Right renal cortex interstitium (tissue), 3 donors: ENCODE data around the gene NDUFA1. TPM values are rescaled to one million over a fixed set of nuclear protein-coding genes. Genes with fewer than 3 reads are reported as not detected.
"Not testable (repeated sequence)": the region's sequence is repeated elsewhere in the genome, so short reads cannot be mapped to it uniquely, and the experiment has no call there.

ENCODE experiments used
- DNase-seq, 3 donors: peaks; one replicate each; pipeline ENCODE4 v3.0.0-alpha.2; 2013; ENCODE audit warnings: low read depth in 3 of 3, low spot score in 2 of 3
- polyA plus RNA-seq, 3 donors: library from polyadenylated mRNA; unstranded; fragments of 120-200 nt; gene quantifications; one replicate each; pipeline ENCODE4 v1.2.1, GENCODE V29; 2013; ENCODE audit not compliant: insufficient read length in 3 of 3

NDUFA1 gene
- polyA plus RNA-seq, 3 donors = 167 to 180 (median 173) TPM

DNA sequence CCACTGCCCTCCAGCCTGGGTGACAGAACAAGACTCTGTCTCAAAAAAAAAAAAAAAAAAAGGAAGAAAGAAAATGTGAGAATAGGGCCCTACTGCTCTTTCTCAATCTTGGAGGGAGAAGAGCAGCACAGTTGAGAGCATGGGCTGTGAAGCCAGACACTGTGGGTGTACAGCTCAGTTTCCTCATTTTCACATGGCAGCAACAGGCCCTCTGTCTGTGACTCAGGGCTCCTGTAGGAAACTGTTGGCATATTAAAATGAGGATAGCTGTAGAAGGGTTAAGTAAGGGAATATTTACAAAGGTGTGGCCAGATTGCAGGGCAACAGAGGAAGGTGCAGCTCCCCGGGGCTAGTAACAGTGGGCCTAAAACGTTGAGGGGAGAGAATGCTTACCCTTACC lies 27.5 kb downstream of the NDUFA1 start:
- no peak for DNase-seq

DNA sequence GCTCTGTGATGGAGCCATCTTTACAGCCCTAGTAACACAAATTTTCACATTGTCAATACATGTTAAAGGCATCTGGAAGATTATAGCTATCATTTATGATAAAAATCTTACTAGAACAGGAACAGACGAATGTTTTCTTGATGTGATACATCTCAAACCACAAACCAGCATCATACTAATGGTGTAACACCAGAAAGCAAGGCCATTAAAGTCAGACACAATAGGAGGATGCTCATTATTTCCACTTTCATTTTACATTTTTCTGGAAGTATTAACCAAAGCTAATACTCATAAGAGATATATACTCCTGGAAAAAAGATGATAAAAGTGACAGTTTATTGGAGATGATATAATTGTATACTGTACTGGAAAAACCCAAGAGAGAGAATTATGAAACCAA lies 29.3 kb downstream of the NDUFA1 start:
- DNase-seq = no peak

DNA sequence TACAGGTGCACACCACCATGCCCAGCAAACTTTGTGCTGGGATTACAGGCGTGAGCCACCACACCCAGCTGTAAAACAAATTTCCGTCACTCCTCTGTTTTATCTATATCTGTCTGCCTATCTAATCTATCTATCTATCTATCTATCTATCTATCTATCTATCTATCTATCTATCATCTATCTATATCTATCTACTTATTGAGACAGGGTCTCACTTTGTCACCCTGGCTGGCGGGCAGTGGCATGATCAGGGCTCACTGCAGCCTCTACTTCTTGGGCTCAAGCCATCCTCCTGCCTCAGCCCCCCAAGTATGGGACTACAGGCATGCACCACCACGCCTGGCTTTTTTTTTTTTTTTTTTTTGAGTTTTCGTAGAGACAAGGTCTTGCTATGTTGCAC lies 44.7 kb downstream of the NDUFA1 start:
- no peak for DNase-seq

DNA sequence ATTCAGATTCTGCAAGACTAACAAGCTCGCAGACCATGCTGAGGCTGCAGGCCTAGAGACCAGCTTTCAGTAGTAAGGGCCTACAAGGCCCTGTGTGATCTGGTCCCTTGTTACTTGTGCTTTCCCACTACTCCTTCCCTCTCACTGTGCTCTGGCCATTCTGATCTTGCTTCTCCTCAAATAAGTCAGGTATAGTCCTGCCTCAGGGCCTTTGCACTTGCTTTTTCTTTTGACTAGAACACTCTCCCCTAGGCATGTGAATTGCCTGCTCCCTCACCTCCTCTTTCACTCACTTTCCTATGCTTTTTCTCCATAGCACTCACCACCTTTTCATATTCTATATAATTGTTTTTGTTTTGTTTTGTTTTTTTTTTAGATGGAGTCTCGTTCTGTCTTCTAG lies 46.2 kb downstream of the NDUFA1 start:
- no peak for DNase-seq

DNA sequence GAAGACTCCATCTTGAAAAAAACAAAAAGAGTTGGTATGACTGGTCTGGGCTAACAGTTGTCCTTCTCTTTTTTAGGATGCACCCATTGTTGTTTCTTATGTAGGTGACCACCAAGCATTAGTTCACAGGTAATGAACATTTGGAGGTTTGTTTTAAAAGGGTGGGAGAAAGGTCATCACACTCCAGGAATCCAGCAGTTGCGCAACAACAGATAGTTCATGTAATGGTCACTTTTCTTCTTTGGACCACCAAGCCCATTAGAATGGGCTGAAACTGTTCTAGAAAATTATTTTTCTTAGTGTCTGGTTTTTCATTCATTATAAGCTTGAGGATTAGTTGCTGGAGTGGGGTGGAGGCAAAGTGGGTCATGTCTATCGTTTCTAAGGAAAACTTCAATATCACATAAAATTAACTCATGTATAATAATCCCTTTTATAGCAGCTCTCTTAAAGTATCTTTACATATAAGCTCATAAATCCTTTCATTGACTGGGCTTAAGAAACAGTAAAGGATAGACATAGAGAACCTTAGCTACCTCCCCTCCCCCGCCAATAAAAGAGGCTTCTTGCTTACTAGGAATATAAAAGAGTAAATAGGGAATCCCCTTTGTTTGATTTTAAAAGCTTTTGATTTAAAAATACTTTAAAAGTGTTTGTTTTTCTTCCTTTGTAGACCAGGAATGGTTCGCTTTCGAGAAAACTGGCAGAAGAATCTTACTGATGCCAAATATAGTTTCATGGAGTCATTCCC lies 48.4 kb downstream of the NDUFA1 start:
- DNase-seq = no peak

DNA sequence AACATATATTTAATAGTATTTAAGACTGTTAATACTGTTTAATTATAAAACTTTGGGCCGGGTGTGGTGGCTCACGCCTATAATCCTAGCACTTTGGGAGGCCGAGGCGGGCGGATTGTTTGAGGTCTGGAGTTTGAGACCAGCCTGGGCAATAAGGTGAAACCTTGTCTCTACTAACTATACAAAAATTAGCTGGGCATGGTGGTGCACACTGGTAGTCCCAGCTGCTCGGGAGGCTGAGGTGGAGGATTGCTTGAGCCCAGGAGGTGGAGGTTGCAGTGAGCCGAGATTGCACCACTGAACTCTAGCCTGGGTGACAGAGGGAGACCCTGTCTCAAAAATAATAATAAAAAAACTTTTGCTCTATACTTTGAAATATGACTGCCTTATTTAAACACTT lies 50.8 kb downstream of the NDUFA1 start:
- DNase-seq = not testable (repeated sequence)

Other genes with a start within 250 kb of the NDUFA1 start
- 10 to 100 TPM; 58.8 to 68.5 (median 67.9) TPM for gene SEPTIN6, start 178.7 kb upstream of the NDUFA1 start, polyA plus RNA-seq
- gene SOWAHD, start 113.2 kb upstream of the NDUFA1 start, polyA plus RNA-seq = under 1 TPM; 0.39 to 0.44 (median 0.40) TPM
- gene RPL39, start 80.2 kb upstream of the NDUFA1 start, polyA plus RNA-seq = 1,000 to 10,000 TPM; 2,722 to 2,918 (median 2,845) TPM
- 10 to 100 TPM; 32.3 to 37.9 (median 33.1) TPM for gene UPF3B, start 18.9 kb upstream of the NDUFA1 start, polyA plus RNA-seq
- gene RNF113A, start 99 bp upstream of the NDUFA1 start, polyA plus RNA-seq = 10 to 100 TPM; 11.6 to 13.7 (median 11.9) TPM
- under 1 TPM; 0.26 to 0.37 (median 0.31) TPM for gene AKAP14, start 24.1 kb downstream of the NDUFA1 start, polyA plus RNA-seq
- 10 to 100 TPM; 13.6 to 16.7 (median 14.9) TPM for gene NKAP, start 71.9 kb downstream of the NDUFA1 start, polyA plus RNA-seq
- under 1 TPM in 2 of 3 donors, not detected in 1; 0.07 to 0.49 TPM for gene RHOXF2B, start 205.9 kb downstream of the NDUFA1 start, polyA plus RNA-seq
- 1 to 10 TPM in 1 of 3 donors, under 1 TPM in 1, not detected in 1; 0.58 to 1.1 TPM for gene RHOXF1, start 244.1 kb downstream of the NDUFA1 start, polyA plus RNA-seq